C4-2B (cell line): ENCODE results near the gene LGMN.

Experiments used
- CTCF ChIP-seq: fragments of 450-650 bp; conservative IDR thresholded peaks from 2 replicates; pipeline ENCODE4 v1.5.1; 2017; ENCODE audit warnings: mild to moderate bottlenecking
- ZFX ChIP-seq: fragments of 450-650 bp; IDR thresholded peaks from 2 replicates; pipeline ENCODE4 v1.6.1; 2017

GRCh38 chr14:92663049-92663448, 85.4 kb downstream of the LGMN start:
- no peak for TF ChIP-seq CTCF
- no peak for TF ChIP-seq ZFX
